HCT116 (cell line): ENCODE data around the gene ASPHD2. TPM values are rescaled to one million over a fixed set of nuclear protein-coding genes. Genes with fewer than 3 reads are reported as not detected.

ENCODE experiments used
- ATAC-seq: fragments of 200-7000 bp; cut with Tn5 transposase; 2 replicates; pipeline ENCODE4 v1.9.1; 2020; ENCODE audit warnings: mild to moderate bottlenecking, moderate library complexity
- BruUV-seq: library from RNA; stranded (reverse); fragments of 400-500 nt; replicated peaks from 2 replicates; lab custom pipeline; 2021; lab: Mats Ljungman, UMichigan
- CTCF ChIA-PET: fragments of 300-600 bp; sonication (Branson Sonifier 250); formaldehyde crosslinking; loops from one replicate; lab custom pipeline; 2021; ENCODE audit warnings: antibody characterized with exemption; lab: Charles Lee
- POLR2A ChIA-PET: fragments of 300-600, 350-600 bp; sonication (Branson Sonifier 250); formaldehyde crosslinking; loops from one replicate; lab custom pipeline; 2021; ENCODE audit warnings: antibody characterized with exemption; lab: Charles Lee
- RAD21 ChIA-PET, 2 experiments: fragments of 300-600 bp; sonication (Branson Sonifier 250); formaldehyde crosslinking; loops; one replicate each; lab custom pipeline; 2023; ENCODE audit warnings: low total read pairs in 2 of 2; ENCODE audit not compliant: uncharacterized antibody in 2 of 2, unreplicated experiment in 2 of 2, low non-redundant PET in 1 of 2; lab: Charles Lee
- DNase-seq: peaks from one replicate; pipeline ENCODE4 v3.0.0-alpha.2; 2010; ENCODE audit warnings: low read depth, low spot score
- H2AFZ ChIP-seq: fragments of 200-600 bp; shearing (Covaris generic), sonication (generic); 2 replicates; pipeline ENCODE4 v1.6.1; 2017; ENCODE audit warnings: low read depth, mixed run types, mixed read lengths, antibody characterized with exemption, low read length; ENCODE audit not compliant: poor library complexity, severe bottlenecking
- H3K27ac ChIP-seq: 2 replicates; pipeline ENCODE4 v1.5.1; 2012; ENCODE audit warnings: low read depth, low read length
- H3K27me3 ChIP-seq: fragments of 200-600 bp; sonication (generic); 2 replicates; pipeline ENCODE4 v1.6.1; 2016; ENCODE audit warnings: mixed run types, low read length, mixed read lengths; ENCODE audit not compliant: insufficient read depth
- H3K36me3 ChIP-seq, 2 experiments: fragments of 200-500 bp in 1 of 2; fragments of 200-600 bp in 1 of 2; sonication (Bioruptor generic) in 1 of 2; sonication (generic) in 1 of 2; 2 replicates each; pipeline versions ENCODE4 v1.5.1 to v1.6.1; 2014 to 2016; ENCODE audit warnings: low read length in 2 of 2, inconsistent platforms in 1 of 2, mixed read lengths in 1 of 2, mixed run types in 1 of 2; ENCODE audit not compliant: insufficient read depth in 2 of 2, control insufficient read depth in 1 of 2
- H3K4me1 ChIP-seq, 2 experiments: fragments of 200-600 bp in 1 of 2; sonication (generic) in 1 of 2; 2 replicates each; pipeline versions ENCODE4 v1.5.1 to v1.6.1; 2012 to 2017; ENCODE audit warnings: low read length in 2 of 2, inconsistent platforms in 1 of 2, mild to moderate bottlenecking in 1 of 2, mixed read lengths in 1 of 2, mixed run types in 1 of 2, moderate library complexity in 1 of 2; ENCODE audit not compliant: insufficient read depth in 2 of 2, control insufficient read depth in 1 of 2
- H3K4me2 ChIP-seq: fragments of 200-600 bp; sonication (generic); 2 replicates; pipeline ENCODE4 v1.6.1; 2017; ENCODE audit warnings: mixed run types, low read length, mixed read lengths
- H3K4me3 ChIP-seq, 2 experiments: fragments of 200-600 bp in 1 of 2; sonication (generic) in 1 of 2; replicated peaks in 1 of 2; 2 replicates each; pipeline ENCODE4 v1.5.1; 2011 to 2016; ENCODE audit warnings: low read length in 2 of 2, control low read depth in 1 of 2, low read depth in 1 of 2, mild to moderate bottlenecking in 1 of 2, mixed read lengths in 1 of 2, mixed run types in 1 of 2
- H3K79me2 ChIP-seq: fragments of 200-600 bp; sonication (generic); 2 replicates; pipeline ENCODE4 v1.6.1; 2017; ENCODE audit warnings: mild to moderate bottlenecking, mixed run types, low read length, moderate library complexity, mixed read lengths; ENCODE audit not compliant: insufficient read depth
- H3K9ac ChIP-seq: fragments of 200-600 bp; sonication (generic); 2 replicates; pipeline ENCODE4 v1.6.1; 2016; ENCODE audit warnings: low read length, mixed read lengths
- H3K9me2 ChIP-seq: fragments of 200-600 bp; sonication (generic), shearing (Covaris generic); 2 replicates; pipeline ENCODE4 v1.6.1; 2017; ENCODE audit warnings: mixed run types, mild to moderate bottlenecking, moderate library complexity; ENCODE audit not compliant: insufficient read depth
- H3K9me3 ChIP-seq, 2 experiments: fragments of 200-500 bp in 1 of 2; fragments of 200-600 bp in 1 of 2; sonication (Bioruptor generic) in 1 of 2; sonication (generic) in 1 of 2; 2 replicates each; pipeline ENCODE4 v1.6.1; 2014 to 2017; ENCODE audit warnings: low read length in 2 of 2, mixed read lengths in 2 of 2, inconsistent platforms in 1 of 2, low read depth in 1 of 2, mild to moderate bottlenecking in 1 of 2, mixed run types in 1 of 2, moderate library complexity in 1 of 2; ENCODE audit not compliant: control insufficient read depth in 1 of 2, insufficient read depth in 1 of 2
- H4K20me1 ChIP-seq: fragments of 200-600 bp; sonication (generic), shearing (Covaris generic); 2 replicates; pipeline ENCODE4 v1.6.1; 2017; ENCODE audit warnings: mixed run types, mild to moderate bottlenecking, moderate library complexity; ENCODE audit not compliant: insufficient read depth
- ATF3 ChIP-seq: IDR thresholded peaks from 2 replicates; pipeline ENCODE4 v1.6.1; 2012
- CEBPB ChIP-seq: IDR thresholded peaks from 2 replicates; pipeline ENCODE4 v1.6.1; 2012; ENCODE audit warnings: low read depth
- CTCF ChIP-seq, 3 experiments: fragments of 200-600 bp in 1 of 3; sonication (generic) in 1 of 3; IDR thresholded peaks in 2 of 3; conservative IDR thresholded peaks in 1 of 3; 2 replicates each; pipeline ENCODE4 v1.5.1; 2012 to 2017; ENCODE audit warnings: low read depth in 2 of 3, low read length in 2 of 3, antibody characterized with exemption in 1 of 3, borderline replicate concordance in 1 of 3, control low read depth in 1 of 3, mild to moderate bottlenecking in 1 of 3, mixed read lengths in 1 of 3, mixed run types in 1 of 3, moderate library complexity in 1 of 3; ENCODE audit not compliant: insufficient read depth in 1 of 3
- EGR1 ChIP-seq: IDR thresholded peaks from 2 replicates; pipeline ENCODE4 v1.6.1; 2012; ENCODE audit warnings: low read depth
- ELF1 ChIP-seq: IDR thresholded peaks from 2 replicates; pipeline ENCODE4 v1.6.1; 2012; ENCODE audit warnings: low read depth, borderline replicate concordance
- EZH2 ChIP-seq: fragments of 200-600 bp; sonication (generic); IDR thresholded peaks from 2 replicates; pipeline ENCODE4 v1.6.1; 2017; ENCODE audit warnings: antibody characterized with exemption, mixed run types
- EZH2phosphoT487 ChIP-seq: fragments of 200-600 bp; IDR thresholded peaks from 2 replicates; pipeline ENCODE4 v1.6.1; 2018; ENCODE audit warnings: antibody characterized with exemption, borderline replicate concordance
- FOSL1 ChIP-seq: IDR thresholded peaks from 2 replicates; pipeline ENCODE4 v1.6.1; 2012; ENCODE audit warnings: low read depth
- JUND ChIP-seq: IDR thresholded peaks from 2 replicates; pipeline ENCODE4 v1.6.1; 2012
- MAX ChIP-seq: IDR thresholded peaks from 2 replicates; pipeline ENCODE4 v1.6.1; 2012
- POLR2AphosphoS5 ChIP-seq: IDR thresholded peaks from 2 replicates; pipeline ENCODE4 v1.6.1; 2011; ENCODE audit warnings: mild to moderate bottlenecking, low read depth, low read length, moderate library complexity
- RAD21 ChIP-seq: IDR thresholded peaks from 2 replicates; pipeline ENCODE4 v1.6.1; 2012; ENCODE audit warnings: low read depth, mild to moderate bottlenecking
- REST ChIP-seq: IDR thresholded peaks from 2 replicates; pipeline ENCODE4 v1.6.1; 2012; ENCODE audit warnings: low read depth
- SIN3A ChIP-seq: IDR thresholded peaks from 2 replicates; pipeline ENCODE4 v1.6.1; 2012; ENCODE audit warnings: low read depth
- SP1 ChIP-seq: IDR thresholded peaks from 2 replicates; pipeline ENCODE4 v1.6.1; 2012; ENCODE audit warnings: low read depth
- SRF ChIP-seq: IDR thresholded peaks from 2 replicates; pipeline ENCODE4 v1.6.1; 2012; ENCODE audit warnings: low read depth
- TCF7L2 ChIP-seq: IDR thresholded peaks from 2 replicates; pipeline ENCODE4 v1.7.0; 2011; ENCODE audit warnings: borderline replicate concordance, inconsistent platforms; ENCODE audit not compliant: insufficient read depth, insufficient read length; ENCODE audit errors: extremely low read depth
- YY1 ChIP-seq: IDR thresholded peaks from 2 replicates; pipeline ENCODE4 v1.6.1; 2011; ENCODE audit warnings: low read length, low read depth, moderate library complexity, mild to moderate bottlenecking; ENCODE audit not compliant: insufficient replicate concordance; ENCODE audit errors: extremely low read depth
- ZBTB33 ChIP-seq: IDR thresholded peaks from 2 replicates; pipeline ENCODE4 v1.6.1; 2011; ENCODE audit warnings: mild to moderate bottlenecking, low read length, moderate library complexity; ENCODE audit not compliant: insufficient replicate concordance; ENCODE audit errors: extremely low read depth
- ZNF274 ChIP-seq: fragments of 200-500 bp; sonication (Bioruptor generic); IDR thresholded peaks from 2 replicates; pipeline ENCODE4 v1.6.1; 2014; ENCODE audit warnings: mild to moderate bottlenecking, low read depth, low read length, inconsistent platforms
- intact Hi-C: fragments of 100-400 bp; cut with micrococcal nuclease; formaldehyde crosslinking; loops from 2 replicates; pipeline ENCODE4 v1.10.0; 2022
- total RNA-seq: library from RNA; stranded (reverse); gene quantifications from one replicate; pipeline ENCODE4 v1.2.1, GENCODE V29; 2021; ENCODE audit not compliant: unreplicated experiment

The ASPHD2 gene
- total RNA-seq, 1 experiment from 2014 or later, result 4.1 TPM

GRCh38 chr22:26426924-26427323, 2.1 kb upstream of the ASPHD2 start:
- BruUV-seq, result no TSS peak
- DNase-seq (no peak), ATAC-seq (no peak)
- ChIA-PET RAD21 (no interaction called here), CTCF (no interaction called here), POLR2A (no interaction called here)
- Histone ChIP-seq H3K9ac (no peak overlapping the region), H3K4me2 (no peak overlapping the region), H3K9me2 (no peaks in the 10 kb centered on the region), H3K9me3 (peaks cover 8 to 10% of the 10 kb centered on the region in 2 experiments; a peak in 2 of 4 replicates), H3K27me3 (no peaks in the 10 kb centered on the region; the same call in 1 of the 2 replicates), H3K4me3 (no peak overlapping the region), H4K20me1 (no peaks in the 10 kb centered on the region), H3K79me2 (no peaks in the 10 kb centered on the region), H3K27ac (no peak overlapping the region), H3K4me1 (peaks cover 6 to 17% of the 10 kb centered on the region in 2 experiments), H3K36me3 (no peaks in the 10 kb centered on the region), H2AFZ (no peak overlapping the region)
- intact Hi-C loops, result no loop called here
- TF ChIP-seq SRF (no peak), MAX (no peak), REST (no peak), CTCF (IDR thresholded peaks at IDR 0.05 in 2 of 3, conservative IDR thresholded peaks at IDR 0.05 in 1 of 3; ENCODE audit: borderline replicate concordance in 1 of 3, insufficient read depth in 1 of 3, low read depth in 2 of 3, low read length in 2 of 3) (no peak), ELF1 (no peak), SIN3A (no peak), SP1 (no peak), ZBTB33 (no peak), JUND (no peak), EZH2 (no peak), CEBPB (no peak), EGR1 (no peak), TCF7L2 (no peak), ZNF274 (no peak), RAD21 (no peak), ATF3 (no peak), YY1 (no peak), POLR2AphosphoS5 (no peak), FOSL1 (no peak), EZH2phosphoT487 (no peak)
